A673 (cell line): ENCODE results near the gene ITPR3. TPM values are rescaled to one million over a fixed set of nuclear protein-coding genes. Genes with fewer than 3 reads are reported as not detected.

ENCODE experiments used
- BruUV-seq: library from RNA; stranded (reverse); fragments of 400-500 nt; replicated peaks from 2 replicates; lab custom pipeline; 2021; lab: Mats Ljungman, UMichigan
- CTCF ChIA-PET: fragments of 300-600 bp; sonication (Branson Sonifier 250); formaldehyde crosslinking; loops from one replicate; lab custom pipeline; 2022; ENCODE audit warnings: antibody characterized with exemption; lab: Charles Lee
- POLR2A ChIA-PET: fragments of 300-600 bp; sonication (Branson Sonifier 250); formaldehyde crosslinking; loops from one replicate; lab custom pipeline; 2022; ENCODE audit warnings: antibody characterized with exemption; ENCODE audit not compliant: low non-redundant PET; lab: Charles Lee
- DNase-seq: peaks from one replicate; pipeline ENCODE4 v3.0.0-alpha.2; 2015; ENCODE audit warnings: low spot score
- H3K27ac ChIP-seq: fragments of 200-600 bp; sonication (generic); 2 replicates; pipeline ENCODE4 v1.5.1; 2016; ENCODE audit warnings: mixed run types, low read depth, mild to moderate bottlenecking, mixed read lengths, antibody characterized with exemption, low read length; ENCODE audit not compliant: poor library complexity, severe bottlenecking
- H3K27me3 ChIP-seq: fragments of 200-600 bp; sonication (generic); replicated peaks from 2 replicates; pipeline ENCODE4 v1.6.1; 2017; ENCODE audit warnings: mixed run types, low read depth, mild to moderate bottlenecking, mixed read lengths, antibody characterized with exemption, low read length; ENCODE audit not compliant: insufficient read depth, poor library complexity
- H3K36me3 ChIP-seq: fragments of 200-600 bp; sonication (generic); 2 replicates; pipeline ENCODE4 v1.6.1; 2016; ENCODE audit warnings: mixed run types, mild to moderate bottlenecking, mixed read lengths, antibody characterized with exemption, low read length; ENCODE audit not compliant: insufficient read depth, poor library complexity, severe bottlenecking
- H3K4me1 ChIP-seq: fragments of 200-600 bp; sonication (generic); 2 replicates; pipeline ENCODE4 v1.6.1; 2017; ENCODE audit warnings: mixed run types, mild to moderate bottlenecking, mixed read lengths, antibody characterized with exemption, low read length; ENCODE audit not compliant: insufficient read depth, poor library complexity, severe bottlenecking
- H3K4me3 ChIP-seq: fragments of 200-600 bp; sonication (generic); 2 replicates; pipeline ENCODE4 v1.5.1; 2016; ENCODE audit warnings: low read depth, mixed run types, mild to moderate bottlenecking, mixed read lengths, low read length; ENCODE audit not compliant: poor library complexity, severe bottlenecking
- H3K9me3 ChIP-seq: fragments of 200-600 bp; sonication (generic); 2 replicates; pipeline ENCODE4 v1.6.1; 2016; ENCODE audit warnings: mixed run types, low read depth, mild to moderate bottlenecking, mixed read lengths, antibody characterized with exemption, low read length; ENCODE audit not compliant: poor library complexity, severe bottlenecking
- EZH2 ChIP-seq: fragments of 200-600 bp; sonication (generic); IDR thresholded peaks from 2 replicates; pipeline ENCODE4 v1.6.1; 2017; ENCODE audit warnings: borderline replicate concordance, low read depth, mild to moderate bottlenecking, mixed read lengths, antibody characterized with exemption, low read length; ENCODE audit not compliant: poor library complexity, severe bottlenecking
- intact Hi-C: fragments of 100-400 bp; cut with micrococcal nuclease; formaldehyde crosslinking; loops from one replicate; pipeline ENCODE4 v1.10.0; 2022; ENCODE audit not compliant: unreplicated experiment
- total RNA-seq: library from RNA; stranded (reverse); gene quantifications from 2 replicates; pipeline ENCODE4 v1.2.3, GENCODE V29; 2021
- TF ChIP-seq, protein P1 (sequence below): fragments of 300-800, 200-600 bp; sonication (generic); conservative IDR thresholded peaks from 2 replicates; pipeline ENCODE4 v1.5.1; 2017; ENCODE audit warnings: low read depth, mild to moderate bottlenecking, antibody characterized with exemption, low read length, moderate library complexity, mixed read lengths

The ITPR3 gene
- total RNA-seq, 1 experiment from 2014 or later, result 27.8 TPM

DNA sequence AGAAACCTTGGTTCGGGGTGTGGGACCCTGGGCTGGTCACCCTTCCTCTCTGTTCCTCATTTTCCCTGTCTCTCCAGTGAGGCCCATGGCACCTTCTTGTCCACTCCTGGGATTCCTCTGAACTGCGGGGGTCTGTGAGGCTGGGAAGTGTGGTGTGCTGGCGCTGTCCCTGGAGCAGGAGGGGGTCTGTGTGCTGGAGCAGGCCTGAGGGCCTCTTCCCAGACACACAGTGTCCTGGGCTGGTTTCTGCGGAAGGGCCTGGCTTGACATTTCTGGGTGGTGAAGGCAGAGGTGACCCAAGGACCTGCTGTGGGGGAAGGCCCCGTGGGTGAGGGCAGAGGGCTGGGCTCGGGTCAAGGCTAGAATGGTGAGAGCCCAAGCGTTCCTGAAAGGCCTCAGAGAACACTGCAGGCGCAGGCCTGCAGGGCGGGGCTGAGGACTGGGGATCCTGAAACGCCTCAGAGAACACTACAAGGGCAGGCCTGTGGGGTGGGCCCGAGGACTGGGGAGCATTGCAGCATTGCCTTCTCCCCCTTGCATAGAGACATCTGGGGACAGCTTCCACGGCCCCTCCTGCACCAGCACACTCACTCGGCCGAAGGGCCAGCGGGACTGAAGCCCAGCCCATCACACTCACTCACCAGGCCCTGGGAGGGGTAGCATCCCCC, 30.5 kb upstream of the ITPR3 start:
- ChIA-PET POLR2A (no interaction called here), CTCF (no interaction called here)
- no peaks in the 10 kb centered on the region for H3K4me1 ChIP-seq
- H3K36me3 ChIP-seq, result no peaks in the 10 kb centered on the region
- no peak overlapping the region for H3K4me3 ChIP-seq
- no peak overlapping the region for H3K27ac ChIP-seq
- no peaks in the 10 kb centered on the region for H3K9me3 ChIP-seq
- no TSS peak for BruUV-seq
- intact Hi-C loops, result no loop called here
- no peak for DNase-seq
- TF ChIP-seq, protein P1, sequence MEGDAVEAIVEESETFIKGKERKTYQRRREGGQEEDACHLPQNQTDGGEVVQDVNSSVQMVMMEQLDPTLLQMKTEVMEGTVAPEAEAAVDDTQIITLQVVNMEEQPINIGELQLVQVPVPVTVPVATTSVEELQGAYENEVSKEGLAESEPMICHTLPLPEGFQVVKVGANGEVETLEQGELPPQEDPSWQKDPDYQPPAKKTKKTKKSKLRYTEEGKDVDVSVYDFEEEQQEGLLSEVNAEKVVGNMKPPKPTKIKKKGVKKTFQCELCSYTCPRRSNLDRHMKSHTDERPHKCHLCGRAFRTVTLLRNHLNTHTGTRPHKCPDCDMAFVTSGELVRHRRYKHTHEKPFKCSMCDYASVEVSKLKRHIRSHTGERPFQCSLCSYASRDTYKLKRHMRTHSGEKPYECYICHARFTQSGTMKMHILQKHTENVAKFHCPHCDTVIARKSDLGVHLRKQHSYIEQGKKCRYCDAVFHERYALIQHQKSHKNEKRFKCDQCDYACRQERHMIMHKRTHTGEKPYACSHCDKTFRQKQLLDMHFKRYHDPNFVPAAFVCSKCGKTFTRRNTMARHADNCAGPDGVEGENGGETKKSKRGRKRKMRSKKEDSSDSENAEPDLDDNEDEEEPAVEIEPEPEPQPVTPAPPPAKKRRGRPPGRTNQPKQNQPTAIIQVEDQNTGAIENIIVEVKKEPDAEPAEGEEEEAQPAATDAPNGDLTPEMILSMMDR, result no peak
- no peak for TF ChIP-seq EZH2
- no peaks in the 10 kb centered on the region for H3K27me3 ChIP-seq

GRCh38 chr6:33591424-33592032, 29.6 kb upstream of the ITPR3 start:
- ChIA-PET CTCF (no interaction called here), POLR2A (no interaction called here)
- intact Hi-C loops, result no loop called here

GRCh38 chr6:33592280-33592594, 28.9 kb upstream of the ITPR3 start:
- Histone ChIP-seq H3K4me1 (no peaks in the 10 kb centered on the region), H3K4me3 (no peak overlapping the region), H3K9me3 (no peaks in the 10 kb centered on the region), H3K36me3 (no peaks in the 10 kb centered on the region), H3K27me3 (no peaks in the 10 kb centered on the region), H3K27ac (no peak overlapping the region)
- intact Hi-C loops, result no loop called here
- ChIA-PET CTCF (no interaction called here), POLR2A (no interaction called here)
- no peak for DNase-seq
- TF ChIP-seq EZH2, result no peak
- TF ChIP-seq, protein P1, result no peak
- no TSS peak for BruUV-seq

More at GRCh38 chr6:33591424-33592032, 29.6 kb upstream of the ITPR3 start:
- no peaks in the 10 kb centered on the region for H3K36me3 ChIP-seq
- no TSS peak for BruUV-seq
- H3K27me3 ChIP-seq, result no peaks in the 10 kb centered on the region
- no peak for DNase-seq
- H3K4me3 ChIP-seq, result no peak overlapping the region
- no peaks in the 10 kb centered on the region for H3K4me1 ChIP-seq
- H3K9me3 ChIP-seq, result no peaks in the 10 kb centered on the region
- no peak overlapping the region for H3K27ac ChIP-seq
- no peak for TF ChIP-seq EZH2
- TF ChIP-seq, protein P1, result no peak
